Measurements from ENCODE around the gene LARGE1.

Gene LARGE1

DNA sequence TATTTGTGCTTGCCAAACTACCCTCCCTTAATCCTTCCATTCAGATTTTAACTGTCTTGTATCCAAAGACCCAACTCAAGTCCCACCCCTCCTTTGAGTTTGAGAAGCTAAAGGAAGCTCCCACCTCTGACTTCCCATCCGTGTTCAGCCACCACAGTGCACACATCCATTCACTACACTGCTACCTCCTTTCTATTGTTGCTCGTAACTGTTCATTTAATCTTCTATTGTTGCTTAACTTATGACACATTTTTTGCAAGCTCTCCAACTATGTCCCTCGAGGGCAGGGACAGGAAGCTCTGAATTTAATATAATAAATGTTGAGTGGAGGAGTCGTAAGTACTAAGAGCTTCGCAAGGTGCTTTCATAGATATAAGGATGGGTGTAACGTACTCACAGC is 10.4 kb downstream of the LARGE1 start:
- DNase-seq = no peak

DNA sequence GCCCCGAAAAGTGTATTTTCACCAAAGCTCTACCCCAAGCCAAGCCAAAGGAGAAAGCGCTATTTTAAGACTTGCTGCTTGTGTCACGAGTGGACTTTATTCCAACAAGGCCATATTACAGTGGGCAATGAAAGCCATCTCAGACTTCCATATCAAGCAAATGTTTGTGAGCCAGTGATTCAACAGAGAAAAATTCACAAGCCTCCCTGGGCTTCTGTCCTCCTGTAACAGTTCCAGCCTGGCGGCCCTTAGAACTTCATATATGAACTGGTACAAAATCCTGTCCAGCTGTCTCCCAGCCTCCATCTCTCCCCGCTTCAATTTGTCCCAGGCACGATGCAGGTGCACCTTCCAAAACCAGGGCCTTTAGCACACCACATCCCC is 11.2 kb downstream of the LARGE1 start:
- no peak for DNase-seq

DNA sequence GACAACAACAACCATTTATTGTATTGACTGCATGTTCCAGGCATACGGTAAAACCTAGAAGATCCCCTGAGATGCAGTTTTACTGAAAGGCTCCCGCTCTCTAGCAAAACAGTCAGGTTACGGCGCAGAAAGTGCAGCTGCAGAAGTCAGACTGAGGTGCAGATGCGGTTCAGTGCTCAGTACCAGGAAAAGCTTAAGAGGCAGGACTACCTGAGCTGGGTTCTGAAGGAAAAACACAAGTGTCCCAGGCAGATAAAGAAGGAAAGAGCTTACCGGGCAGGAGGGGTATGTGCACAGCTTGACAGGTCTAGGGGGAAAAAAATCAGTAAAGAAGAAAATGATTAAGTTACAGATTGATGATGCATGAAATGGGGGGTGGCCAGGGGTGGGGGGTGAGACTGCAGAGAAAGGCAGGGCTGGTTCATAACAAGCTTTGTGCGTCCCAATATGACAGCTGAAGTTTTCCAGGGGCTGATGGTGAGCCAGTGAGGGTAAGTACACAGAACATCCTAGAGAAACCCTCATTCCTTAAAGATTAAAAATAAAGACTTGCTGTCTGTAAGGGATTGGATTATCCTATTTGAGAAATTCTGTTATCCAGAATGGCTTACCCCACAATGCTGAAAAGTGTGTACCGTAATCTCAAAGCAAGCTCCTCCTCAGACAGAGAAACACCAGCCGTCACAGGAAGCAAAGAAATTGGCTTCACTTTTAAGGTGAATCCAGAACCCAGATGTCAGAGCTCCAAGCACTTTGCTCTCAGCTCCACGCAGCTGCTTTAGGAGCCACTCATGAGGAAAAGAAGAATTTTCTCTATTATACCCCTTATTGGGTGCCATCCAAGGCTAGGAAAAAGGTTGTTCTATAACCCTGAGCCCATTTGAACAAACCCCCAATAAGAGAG is 11.9 kb downstream of the LARGE1 start:
- DNase-seq = no peak

DNA sequence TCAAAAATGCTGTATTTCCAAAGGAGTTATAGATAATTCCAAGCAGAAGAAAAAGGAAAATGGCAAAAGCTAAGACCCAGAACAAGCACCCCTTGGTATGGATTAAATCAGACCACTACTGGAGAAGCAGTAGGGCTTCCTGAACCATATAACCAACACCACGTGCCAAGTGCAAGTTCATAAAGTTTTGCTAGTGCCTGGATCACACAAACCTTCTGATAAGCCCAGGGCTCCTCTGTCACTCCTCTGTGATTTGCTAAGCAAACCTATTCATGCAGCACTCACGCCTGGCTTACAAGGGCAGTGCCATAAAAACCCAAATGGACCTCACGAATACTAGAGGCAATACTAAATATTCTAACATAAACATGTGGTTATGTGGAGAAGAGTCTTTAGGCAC is 13.3 kb downstream of the LARGE1 start:
- DNase-seq = no peak

DNA sequence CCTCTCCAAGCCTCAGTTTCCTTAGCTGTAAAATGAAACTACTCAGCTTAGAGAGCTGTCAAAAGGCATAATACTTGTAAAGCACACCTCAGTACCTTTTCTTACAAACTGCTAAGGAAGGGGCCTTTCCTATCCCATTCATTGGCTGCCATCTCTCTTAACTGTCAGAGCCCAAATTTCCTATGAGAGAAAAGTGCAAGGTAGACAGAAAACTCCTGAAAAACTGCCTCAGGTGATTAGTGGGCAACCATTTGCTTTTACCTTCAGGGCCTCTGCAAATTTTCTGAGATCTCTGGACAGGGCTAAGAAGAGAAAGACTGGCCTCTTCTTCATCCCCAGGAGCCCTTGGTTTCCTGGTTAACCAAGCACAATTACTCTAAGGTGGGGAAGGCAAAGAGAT is 13.8 kb downstream of the LARGE1 start:
- no peak for DNase-seq

DNA sequence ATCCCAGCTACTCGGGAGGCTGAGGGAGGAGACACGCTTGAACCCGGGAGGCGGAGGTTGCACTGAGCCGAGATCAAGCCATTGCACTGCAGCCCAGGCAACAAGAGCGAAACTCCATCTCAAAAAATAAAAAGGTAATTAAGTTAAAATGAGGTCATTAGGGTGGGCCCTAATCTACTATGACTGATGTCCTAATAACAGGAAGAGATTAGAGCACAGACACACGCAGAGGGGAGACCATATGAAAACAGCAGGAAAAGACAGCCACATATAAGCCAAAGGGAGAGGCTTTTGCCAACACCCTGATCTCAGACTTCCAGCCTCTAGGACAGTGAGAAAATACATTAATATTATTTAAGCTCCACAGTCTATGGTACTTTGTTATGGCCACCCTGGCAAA is 17.3 kb downstream of the LARGE1 start:
- DNase-seq = no peak

DNA sequence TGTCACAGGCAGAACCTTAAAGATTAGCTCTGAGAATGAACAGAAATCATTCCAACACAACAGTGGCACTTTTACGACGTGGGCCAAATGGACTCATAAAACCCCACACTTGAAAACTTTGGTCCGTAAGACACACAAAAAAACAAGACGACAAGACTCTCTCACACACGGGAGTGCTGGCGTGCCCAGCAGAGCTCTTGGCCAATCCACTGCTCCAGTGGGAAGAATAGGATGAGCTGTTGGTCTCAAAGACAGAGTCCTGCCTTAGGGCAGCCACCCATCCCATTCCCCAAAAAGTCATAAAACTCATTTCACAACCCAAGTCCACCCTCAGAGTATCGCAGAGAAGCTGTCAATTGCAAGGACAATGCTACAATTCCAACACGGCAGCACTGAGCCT is 18.2 kb downstream of the LARGE1 start:
- no peak for DNase-seq

DNA sequence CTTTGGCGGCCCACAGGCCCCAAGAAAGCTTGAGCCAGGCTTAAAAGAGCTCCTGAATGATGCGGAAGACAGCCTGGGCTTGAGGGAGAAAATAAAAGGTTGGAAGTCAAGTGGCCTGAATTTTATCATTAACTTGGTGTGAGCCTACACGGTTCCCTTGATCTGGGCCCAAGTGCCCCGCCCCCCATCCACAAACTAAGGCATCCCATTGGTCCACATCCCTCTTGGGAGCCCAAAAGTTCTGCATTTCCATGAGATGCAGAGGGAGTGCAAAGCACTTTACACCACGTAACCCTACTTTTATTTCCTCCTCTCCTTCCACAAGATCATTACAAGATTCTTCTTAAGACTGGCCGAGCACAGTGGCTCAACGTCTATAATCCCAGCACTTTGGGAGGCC is 22.2 kb downstream of the LARGE1 start:
- DNase-seq = no peak

DNA sequence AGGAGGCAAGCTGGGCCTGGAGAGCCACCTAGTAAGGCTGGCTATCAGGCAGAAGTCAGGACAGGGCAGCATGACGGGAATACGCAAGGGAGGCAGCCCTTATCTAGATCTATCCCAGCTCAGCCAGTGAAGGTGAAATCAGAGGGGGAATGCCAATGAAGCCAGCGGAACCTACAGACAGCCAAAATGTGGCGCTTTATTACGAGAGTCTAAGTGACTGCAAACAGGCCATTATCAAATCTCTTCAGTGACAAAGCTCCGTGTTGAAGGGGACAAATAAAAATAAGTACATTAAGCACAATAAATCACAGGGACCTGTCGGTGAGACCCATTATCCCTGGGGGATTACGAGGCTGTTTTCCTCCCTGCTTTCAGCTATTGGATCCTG is 22.8 kb downstream of the LARGE1 start:
- DNase-seq = no peak

DNA sequence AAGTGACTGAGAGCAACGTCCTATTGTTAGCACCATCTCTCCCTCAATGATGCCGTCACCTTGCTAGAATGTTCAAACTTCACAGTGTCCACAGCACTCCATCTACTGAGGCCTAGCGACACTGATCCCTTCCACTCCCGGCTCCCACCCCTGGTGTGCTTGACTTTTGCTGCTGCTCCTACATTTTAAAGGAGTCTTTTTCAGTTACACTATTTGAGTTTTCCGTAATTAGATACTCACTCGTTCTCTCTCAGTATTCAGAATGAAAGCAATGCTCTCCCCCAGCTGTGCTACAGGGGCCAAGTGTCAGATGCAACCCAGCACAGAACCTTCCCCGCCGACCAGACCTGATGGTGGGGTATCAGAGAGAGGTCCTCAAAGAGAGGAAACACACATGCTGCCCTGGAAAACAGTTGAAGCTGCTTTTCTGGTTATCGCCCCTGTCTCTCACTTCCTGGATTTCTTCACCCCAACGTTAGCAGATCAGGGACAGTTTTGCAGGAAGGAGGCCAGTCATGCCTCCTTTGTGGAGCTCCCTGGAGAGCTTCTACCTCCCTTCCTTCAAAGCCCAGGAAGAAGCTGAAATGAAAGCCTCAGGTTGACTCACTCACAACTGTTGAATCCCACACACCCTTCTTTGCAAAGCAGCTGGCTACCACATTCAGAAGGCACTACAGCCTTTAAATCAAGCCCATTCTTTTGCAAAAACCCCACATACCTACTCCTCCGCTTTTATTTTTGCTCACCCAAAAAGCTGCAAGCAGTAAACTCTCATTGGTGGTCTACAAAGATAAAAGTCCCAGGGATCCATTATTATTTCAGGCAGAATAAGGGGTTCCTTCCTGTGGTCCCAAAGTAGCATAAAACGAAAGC is 23.5 kb downstream of the LARGE1 start:
- no peak for DNase-seq

DNA sequence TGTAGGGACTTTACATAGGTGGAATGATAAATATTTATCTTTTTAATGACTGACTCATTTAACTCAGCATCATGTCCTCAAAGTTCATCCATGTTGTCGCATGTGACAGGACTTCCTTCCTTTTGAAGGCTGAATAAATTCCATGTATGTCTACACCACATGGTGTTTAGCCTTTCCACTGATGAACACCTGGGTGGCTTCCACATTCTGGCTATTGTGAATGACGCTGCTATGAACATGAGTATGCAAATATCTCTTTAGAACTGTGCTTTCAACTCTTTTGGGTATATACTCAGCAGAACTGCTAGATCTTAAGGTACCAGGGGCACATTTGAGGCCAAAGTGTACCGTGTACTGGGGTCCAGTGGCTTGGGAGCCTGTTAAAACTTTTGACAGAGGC is 24.1 kb downstream of the LARGE1 start:
- no peak for DNase-seq

DNA sequence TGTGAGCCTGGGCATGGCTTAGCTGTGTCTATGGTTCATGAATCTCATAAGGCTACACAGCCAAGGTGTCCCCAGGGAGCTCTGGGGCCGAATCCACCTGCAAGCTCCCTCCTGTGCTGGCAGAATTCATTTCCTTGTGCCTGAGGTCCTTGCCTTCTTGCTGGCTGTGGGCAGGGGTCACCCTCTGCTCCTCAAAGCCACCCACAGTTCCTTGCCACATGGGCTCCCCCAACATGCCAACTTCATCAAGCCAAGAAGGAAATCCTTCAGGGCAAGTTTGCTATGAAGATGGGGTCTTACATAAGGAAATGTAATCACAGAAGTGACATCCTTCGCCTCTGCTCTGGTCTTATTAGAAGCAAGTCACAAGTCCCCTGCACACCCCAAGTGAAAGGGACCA is 24.8 kb downstream of the LARGE1 start:
- no peak for DNase-seq

DNA sequence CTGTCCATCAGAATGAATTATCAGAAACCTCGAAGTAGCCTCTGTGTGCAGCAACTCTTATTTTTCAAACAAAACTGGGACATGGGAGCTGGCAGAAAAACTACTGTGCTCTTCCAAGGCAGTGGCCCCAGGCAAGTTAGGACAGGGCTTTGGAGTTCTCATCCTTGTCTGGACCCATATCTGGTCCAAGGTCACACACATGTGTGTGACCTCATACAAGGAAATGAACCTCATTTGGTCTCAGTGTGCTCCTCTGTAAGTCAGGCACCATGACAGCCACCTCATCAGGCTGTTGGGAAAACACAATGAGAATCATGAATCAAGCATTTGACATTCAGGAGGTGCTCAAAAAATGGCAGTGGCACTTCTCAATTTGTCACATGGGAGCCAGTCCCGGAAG is 25.8 kb downstream of the LARGE1 start:
- DNase-seq = no peak

DNA sequence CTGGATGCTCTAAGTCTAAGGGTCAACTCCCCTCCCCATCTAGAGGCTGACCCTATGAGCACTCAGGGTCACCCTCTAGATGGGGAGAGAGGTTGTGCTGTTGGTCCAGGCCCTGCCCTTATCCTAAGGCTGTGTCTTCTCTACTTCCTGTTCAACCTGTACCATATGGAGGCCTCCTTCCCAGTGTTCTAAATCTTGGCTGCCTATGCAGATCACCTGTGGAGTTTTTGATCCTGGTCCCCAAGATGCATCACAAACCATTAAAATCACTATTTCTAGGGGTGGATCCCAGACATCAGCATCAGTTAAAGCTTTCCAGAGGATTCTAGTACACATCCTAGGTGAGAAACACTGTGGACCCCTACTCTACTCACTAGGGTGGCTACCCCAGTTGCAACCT is 26.2 kb downstream of the LARGE1 start:
- no peak for DNase-seq

DNA sequence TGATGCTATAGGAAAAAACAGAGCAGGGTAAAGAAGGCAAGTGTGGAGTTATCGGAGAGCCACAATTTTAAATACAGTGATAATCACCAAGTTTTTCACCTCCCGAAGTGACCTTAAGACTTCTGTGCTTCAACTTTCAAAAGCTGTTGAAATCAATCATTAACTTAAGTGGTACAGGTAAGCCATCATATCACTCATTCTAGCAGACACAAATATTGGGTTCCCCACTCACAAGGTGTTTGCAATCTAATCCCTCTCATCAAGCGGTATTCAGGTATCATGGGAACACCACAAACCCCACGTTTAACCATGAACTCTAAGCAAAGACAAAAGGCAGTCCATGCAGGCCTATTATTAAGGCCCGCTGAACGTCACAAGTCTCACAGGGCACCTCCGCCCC is 26.8 kb downstream of the LARGE1 start:
- no peak for DNase-seq

DNA sequence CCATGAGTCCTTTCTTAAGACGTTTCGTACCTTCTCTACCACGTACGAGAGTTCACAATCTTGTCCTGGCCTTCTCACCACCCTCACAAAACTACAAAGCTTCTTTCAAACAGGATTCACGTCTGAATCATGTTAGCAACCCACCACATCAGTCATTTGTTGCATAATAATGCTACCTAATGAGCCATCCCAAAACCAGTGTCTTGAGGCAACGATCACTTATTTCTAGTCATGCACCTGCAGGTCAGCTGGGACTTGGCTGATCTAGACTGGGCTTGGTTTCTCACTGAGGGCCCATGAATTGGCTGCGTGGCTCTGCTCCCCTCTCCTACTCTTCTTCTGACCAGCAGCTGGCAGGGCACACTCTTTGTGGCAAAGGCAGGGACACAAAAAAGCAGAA is 28.3 kb downstream of the LARGE1 start:
- no peak for DNase-seq

DNA sequence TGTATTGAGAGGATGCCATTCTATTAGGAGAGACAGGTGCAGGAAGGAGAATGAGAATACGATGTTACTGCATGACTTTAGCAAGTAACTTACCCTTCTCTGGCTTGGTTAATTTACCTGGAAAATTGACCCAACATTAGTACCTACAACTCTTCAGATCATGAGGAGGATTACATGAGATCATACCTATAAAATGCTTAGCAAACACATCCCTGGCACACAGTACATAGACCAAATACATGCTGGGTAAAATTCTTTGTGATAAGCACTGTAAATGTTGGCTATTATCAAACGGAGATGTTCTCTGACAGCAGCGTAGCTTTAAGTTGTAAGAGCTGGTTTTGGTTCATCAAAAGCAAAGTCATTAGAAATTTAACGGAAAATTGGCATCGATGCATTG is 28.8 kb downstream of the LARGE1 start:
- DNase-seq = no peak

DNA sequence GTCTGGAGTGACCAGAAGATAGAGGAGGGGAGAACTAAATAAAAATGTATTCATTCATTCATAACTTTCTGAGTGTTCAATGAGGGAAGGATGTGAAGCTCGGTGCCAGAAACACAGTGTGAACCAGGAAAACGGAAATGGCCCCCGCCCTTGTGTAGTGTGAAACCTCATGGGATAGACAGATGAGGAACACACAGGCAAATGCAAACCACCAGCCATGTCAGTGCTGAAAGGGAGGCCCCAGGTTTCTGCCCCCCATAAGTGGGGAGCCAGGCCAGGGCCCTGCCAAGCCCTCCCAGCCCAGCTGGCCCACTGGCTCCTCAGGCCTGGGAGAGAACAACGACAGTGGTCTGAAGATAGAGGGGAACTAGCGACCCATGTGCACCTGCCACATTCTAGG is 30.5 kb downstream of the LARGE1 start:
- DNase-seq = no peak

DNA sequence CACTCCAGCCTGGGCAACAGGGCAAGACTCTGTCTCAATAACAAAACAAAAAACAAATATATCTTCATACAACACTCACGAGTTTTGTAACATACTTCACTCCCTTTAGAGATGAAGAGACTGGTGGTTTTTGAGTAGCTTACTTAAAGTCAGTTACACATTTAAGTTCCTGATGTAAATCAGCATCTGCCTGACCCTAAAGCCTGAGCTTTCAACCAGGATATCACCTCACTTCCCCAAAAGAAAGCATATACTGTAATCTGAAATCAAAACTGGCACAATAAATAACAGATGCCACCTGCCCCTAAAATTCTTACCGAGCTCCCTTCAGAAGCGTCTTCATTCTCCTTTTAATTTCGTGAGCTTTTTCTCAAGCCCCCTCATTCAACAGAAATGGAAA is 31.5 kb downstream of the LARGE1 start:
- DNase-seq = no peak

DNA sequence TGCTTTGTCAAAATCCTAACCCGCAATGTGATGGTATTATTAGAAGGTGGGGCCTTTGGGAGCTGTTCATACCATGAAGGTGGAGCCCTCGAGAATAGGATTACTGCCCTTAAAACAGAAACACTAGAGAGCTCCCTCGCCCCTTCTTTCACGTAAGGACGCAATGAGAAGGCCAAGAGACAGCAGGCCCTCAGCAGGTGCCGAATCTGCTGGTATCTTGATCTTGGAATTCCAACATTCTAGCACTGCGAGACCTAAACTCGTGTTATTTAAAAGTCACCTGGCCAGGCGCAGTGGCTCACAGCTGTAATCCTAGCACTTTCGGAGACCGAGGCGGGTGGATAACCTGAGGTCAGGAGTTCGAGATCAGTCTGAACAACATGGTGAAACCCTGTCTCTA is 33.1 kb downstream of the LARGE1 start:
- DNase-seq = no peak

DNA sequence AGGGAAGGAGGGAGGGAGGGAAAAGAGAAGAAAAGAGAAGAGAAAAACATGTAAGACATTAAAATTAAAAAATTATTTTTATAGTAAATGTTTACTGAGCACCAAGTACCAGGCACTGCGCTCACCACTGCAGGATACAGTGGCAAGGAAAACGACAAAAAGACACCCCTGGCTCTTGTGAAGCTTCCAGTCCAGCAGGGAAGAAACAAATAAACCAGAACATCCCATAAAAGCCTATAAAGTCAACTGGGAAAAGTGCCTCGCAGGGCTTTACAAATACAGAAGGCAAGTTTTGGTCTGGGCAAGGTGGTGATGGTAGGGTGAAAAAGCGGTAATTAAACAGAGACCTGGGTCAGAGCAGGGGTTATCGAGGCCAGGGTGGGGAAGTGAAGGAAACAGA is 33.6 kb downstream of the LARGE1 start:
- DNase-seq = no peak

DNA sequence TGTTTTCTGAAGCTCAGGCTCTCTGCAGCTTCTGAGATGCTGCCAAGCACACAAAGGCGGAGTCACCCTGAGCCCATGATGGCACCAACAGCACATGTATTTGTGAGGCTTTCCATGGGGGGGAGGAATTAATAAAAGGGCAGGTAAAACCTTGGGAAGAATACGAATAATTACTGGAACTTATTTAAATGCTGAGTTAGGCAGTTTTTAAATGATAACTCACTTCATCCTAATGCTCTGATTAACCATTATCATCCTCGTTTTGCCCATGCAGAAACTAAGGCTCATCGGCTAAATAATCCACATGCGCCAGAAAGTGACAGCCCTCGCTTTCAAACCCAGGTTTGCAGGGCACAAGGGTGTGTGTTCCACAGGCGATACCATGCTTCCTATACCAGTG is 35.4 kb downstream of the LARGE1 start:
- DNase-seq = no peak

DNA sequence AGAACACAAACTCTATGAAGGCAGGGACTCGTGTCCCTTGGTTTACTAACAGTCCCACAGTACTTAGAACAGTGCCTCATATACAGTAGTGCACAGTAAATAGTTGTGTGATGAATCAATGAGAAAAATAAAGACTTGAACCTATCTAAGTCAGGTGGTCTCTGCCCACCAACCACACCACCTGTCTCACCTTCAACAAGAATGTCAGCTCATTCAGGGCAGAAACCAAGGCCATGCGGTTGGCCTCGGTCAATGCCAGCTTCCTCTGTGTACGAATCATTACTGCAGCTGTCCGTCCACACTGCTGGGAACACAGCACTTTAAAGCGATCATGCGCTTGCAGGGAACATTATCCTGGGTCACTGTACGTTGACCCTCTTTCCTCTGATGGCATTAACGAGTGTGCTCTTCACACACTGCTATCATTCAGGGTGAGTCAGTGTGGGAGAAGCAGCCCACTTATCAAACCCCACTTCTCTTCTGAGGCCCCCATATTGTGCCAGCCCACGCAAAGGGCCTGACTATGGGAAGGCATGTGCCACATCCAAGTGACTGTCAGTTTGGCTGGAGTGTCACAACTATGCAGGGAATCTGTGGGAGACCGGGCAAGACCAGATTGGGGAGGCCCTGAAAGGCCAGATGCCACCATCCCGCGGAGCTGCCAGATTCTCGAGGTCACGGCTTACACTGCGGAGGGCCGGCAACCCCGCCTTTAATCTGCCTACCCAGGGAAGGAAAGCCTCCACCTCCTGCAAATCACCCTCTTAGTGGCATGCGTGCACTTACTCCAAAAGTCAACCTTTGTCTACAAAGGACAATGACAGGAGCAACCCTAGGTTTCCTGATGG is 36.1 kb downstream of the LARGE1 start:
- no peak for DNase-seq
